Ascending aorta (tissue), 2 donors: ENCODE results near the gene AMH. TPM values are rescaled to one million over a fixed set of nuclear protein-coding genes. Genes with fewer than 3 reads are reported as not detected.
"Not testable (repeated sequence)": the region's sequence is repeated elsewhere in the genome, so short reads cannot be mapped to it uniquely, and the experiment has no call there.

ENCODE experiments used
- DNase-seq, 2 donors: peaks; one replicate each; pipeline ENCODE4 v3.0.0-alpha.2; 2019; ENCODE audit warnings: low spot score in 2 of 2
- H3K27ac ChIP-seq, 2 donors: fragments of 200-600 bp; sonication (generic); one replicate each; pipeline ENCODE4 v1.5.1; 2016 to 2017; ENCODE audit warnings: mild to moderate bottlenecking in 1 of 2
- H3K27me3 ChIP-seq: fragments of 200-600 bp; sonication (generic); one replicate; pipeline ENCODE4 v1.5.1; 2017
- H3K36me3 ChIP-seq, 2 donors: fragments of 200-600 bp; sonication (generic); one replicate each; pipeline ENCODE4 v1.5.1; 2016
- H3K4me1 ChIP-seq, 2 donors: fragments of 200-600 bp; sonication (generic); one replicate each; pipeline ENCODE4 v1.5.1; 2016 to 2017; ENCODE audit warnings: mild to moderate bottlenecking in 1 of 2
- H3K4me3 ChIP-seq, 2 donors: fragments of 200-600 bp; sonication (generic); one replicate each; pipeline ENCODE4 v1.5.1; 2016 to 2017; ENCODE audit warnings: mild to moderate bottlenecking in 1 of 2
- H3K9me3 ChIP-seq, 2 donors: fragments of 200-600 bp; sonication (generic); one replicate each; pipeline ENCODE4 v1.5.1; 2016
- CTCF ChIP-seq, 3 experiments: fragments of 200-600 bp in 2 of 3; fragments of 450-650 bp in 1 of 3; sonication (generic) in 2 of 3; IDR thresholded peaks; one replicate each; pipeline ENCODE4 v1.5.1; 2016 to 2019; ENCODE audit warnings: antibody characterized with exemption in 3 of 3, mild to moderate bottlenecking in 1 of 3, moderate library complexity in 1 of 3
- intact Hi-C: fragments of 100-400 bp; cut with DNase I; formaldehyde crosslinking; loops from one replicate; pipeline ENCODE4 v1.15.1; 2023
- total RNA-seq: library from RNA; depleted of rRNA; stranded (reverse); fragments of >200 nt; gene quantifications from one replicate; pipeline ENCODE4 v1.1.0, GENCODE V29; 2016

The AMH gene
- total RNA-seq: not detected

- intact Hi-C loops: no loop called here
- no peak within 1 kb of the TSS for H3K27ac ChIP-seq
- no peak for TF ChIP-seq CTCF (IDR thresholded peaks at IDR 0.05)
- no peak within 1 kb of the TSS for H3K4me3 ChIP-seq
- DNase-seq: no peak
- H3K4me1 ChIP-seq: peaks cover 0 to 26% of the 10 kb centered on the region in 2 donors
- peaks cover 42 to 46% of the 10 kb centered on the region in 2 donors for H3K36me3 ChIP-seq
- H3K27me3 ChIP-seq: peaks cover 13% of the 10 kb centered on the region
- H3K9me3 ChIP-seq: no peaks in the 10 kb centered on the region
Measured at GRCh38 chr19:2249010-2249866, at the start of gene AMH. Gene AMH (plus strand): TSS chr19:2249323. CDS start chr19:2249333, 10 bp downstream.

DNA sequence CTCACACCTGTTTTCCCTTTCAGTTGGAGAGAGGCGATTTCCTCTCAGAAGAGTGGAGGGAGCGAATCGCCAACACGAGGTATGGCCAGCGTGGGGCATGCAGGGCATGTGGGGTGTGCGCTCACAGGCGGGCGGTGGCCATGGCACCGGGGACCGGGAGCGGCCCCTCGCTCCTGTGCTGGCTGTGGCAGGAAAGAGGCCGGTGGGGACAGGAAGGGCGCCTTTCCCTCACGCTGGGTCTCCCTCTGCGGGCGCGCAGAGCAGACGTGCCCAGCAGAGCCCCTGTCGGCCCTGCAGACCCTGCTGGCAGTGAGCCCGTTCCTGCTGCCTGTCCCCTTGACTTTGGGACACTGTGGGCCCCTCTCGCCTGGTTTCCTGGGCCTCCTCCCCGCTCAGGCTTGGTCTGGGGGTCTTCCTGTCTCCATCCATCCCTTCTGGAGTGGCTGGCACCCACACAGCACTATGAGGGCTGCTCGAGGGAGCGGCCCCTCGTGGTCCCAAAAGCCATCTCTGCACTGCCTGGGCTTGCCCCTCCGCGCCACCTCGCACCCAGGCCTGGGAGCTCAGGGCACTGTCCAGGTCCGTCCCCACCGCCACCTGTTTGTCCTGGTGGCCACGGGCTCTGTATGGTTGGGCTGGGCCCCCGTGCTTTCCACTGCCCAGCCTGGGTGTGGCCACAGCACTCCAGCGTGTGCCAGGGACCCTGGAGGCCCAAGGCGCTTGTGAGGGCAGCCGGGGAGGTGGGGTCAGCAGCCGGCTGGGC, 49.1 kb upstream of the AMH start:
- H3K36me3 ChIP-seq: peaks cover 28 to 52% of the 10 kb centered on the region in 2 donors
- no peak for TF ChIP-seq CTCF (IDR thresholded peaks at IDR 0.05)
- H3K27ac ChIP-seq: no peak overlapping the region
- H3K4me1 ChIP-seq: no peaks in the 10 kb centered on the region
- H3K4me3 ChIP-seq: no peak overlapping the region
- H3K27me3 ChIP-seq: no peaks in the 10 kb centered on the region
- intact Hi-C loops: no loop called here
- DNase-seq: no peak
- no peaks in the 10 kb centered on the region for H3K9me3 ChIP-seq

- H3K4me3 ChIP-seq, H3K4me1 ChIP-seq, H3K9me3 ChIP-seq, DNase-seq, H3K27ac ChIP-seq, intact Hi-C loops, H3K27me3 ChIP-seq: not testable (repeated sequence)
- peaks cover 23 to 45% of the 10 kb centered on the region in 2 donors for H3K36me3 ChIP-seq
Measured at GRCh38 chr19:2200624-2201294, 48.4 kb upstream of the AMH start.

- Histone ChIP-seq H3K4me3 (no peak overlapping the region), H3K36me3 (peaks cover 16 to 40% of the 10 kb centered on the region in 2 donors), H3K4me1 (no peaks in the 10 kb centered on the region), H3K27ac (no peak overlapping the region), H3K27me3 (no peaks in the 10 kb centered on the region), H3K9me3 (no peaks in the 10 kb centered on the region)
- intact Hi-C loops: no loop called here
- TF ChIP-seq CTCF (IDR thresholded peaks at IDR 0.05): no peak
- DNase-seq: no peak
Measured at GRCh38 chr19:2201473-2202148, 47.5 kb upstream of the AMH start.

GRCh38 chr19:2202366-2202765, 46.8 kb upstream of the AMH start:
- intact Hi-C loops: no loop called here
- no peak for TF ChIP-seq CTCF (IDR thresholded peaks at IDR 0.05)

More at GRCh38 chr19:2202366-2202765, 46.8 kb upstream of the AMH start:
- no peaks in the 10 kb centered on the region for H3K4me1 ChIP-seq
- H3K36me3 ChIP-seq: peaks cover 23 to 44% of the 10 kb centered on the region in 2 donors
- no peak overlapping the region for H3K4me3 ChIP-seq
- DNase-seq: no peak
- H3K27ac ChIP-seq: no peak overlapping the region
- H3K27me3 ChIP-seq: no peaks in the 10 kb centered on the region
- H3K9me3 ChIP-seq: no peaks in the 10 kb centered on the region
